ENCODE data around the gene HS6ST3. TPM values are rescaled to one million over a fixed set of nuclear protein-coding genes. Genes with fewer than 3 reads are reported as not detected.

The HS6ST3 gene
- total and polyA plus RNA-seq, 9 of the 15 experiments (the other 6 are each of a cell fraction or from before 2014, with no cell fraction given), result not detected

DNA sequence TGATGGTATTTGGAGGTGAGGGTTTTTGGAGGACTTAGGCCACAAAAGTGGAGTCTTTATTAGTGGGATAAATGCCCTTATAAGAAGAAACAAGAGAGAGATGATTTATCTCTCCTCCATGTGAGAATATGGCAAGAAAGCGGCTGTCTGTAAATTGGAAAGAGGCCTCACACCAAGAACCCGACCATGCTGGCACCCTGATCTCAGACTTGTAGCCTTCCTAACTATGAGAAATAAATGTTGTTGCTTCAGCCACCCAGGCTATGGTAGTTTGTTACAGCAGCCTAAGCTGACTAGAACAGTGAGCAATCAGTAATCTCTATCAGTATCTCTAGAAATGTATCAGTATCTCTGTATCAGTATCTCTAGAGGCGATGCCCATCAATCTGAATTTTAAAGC, 617.2 kb downstream of the HS6ST3 start:
- H3K4me2 ChIP-seq (ENCODE audit: insufficient read depth, low read length), result no peak overlapping the region
- no peaks in the 10 kb centered on the region for H3K36me3 ChIP-seq (ENCODE audit: control insufficient read depth, insufficient read depth, low read length)
- H3K79me2 ChIP-seq (ENCODE audit: control insufficient read depth, insufficient read depth, low read length), result no peaks in the 10 kb centered on the region
- no peaks in the 10 kb centered on the region for H3K4me1 ChIP-seq (replicated peaks in 1 of 2; ENCODE audit: control insufficient read depth in 2 of 2, insufficient read depth in 2 of 2, low read length in 2 of 2)
- no peak for ATAC-seq
- no peak for DNase-seq (ENCODE audit: extremely low read depth in 1 of 4, low spot score in 3 of 4)
- no peak overlapping the region for H3K27ac ChIP-seq (ENCODE audit: extremely low read depth, low read depth, low read length)
- POLR2A ChIA-PET, result no interaction called here
- TF ChIP-seq LCOR (CRISPR knock-in tag; IDR thresholded peaks at IDR 0.05) (no peak), ZNF584 (CRISPR knock-in tag; IDR thresholded peaks at IDR 0.05; ENCODE audit: low read depth) (no peak), PML (IDR thresholded peaks at IDR 0.05; ENCODE audit: low read length) (no peak), HMGN3 (IDR thresholded peaks at IDR 0.05; ENCODE audit: borderline replicate concordance, extremely low read depth, insufficient read length, low read depth, low read length) (no peak), CCAR2 (IDR thresholded peaks at IDR 0.05; ENCODE audit: low read depth, low read length) (no peak), CBX2 (IDR thresholded peaks at IDR 0.05; ENCODE audit: insufficient read depth, low read length, poor library complexity, severe bottlenecking) (no peak), GTF2A2 (tag; IDR thresholded peaks at IDR 0.05) (no peak), KLF16 (IDR thresholded peaks at IDR 0.05) (no peak), ZNF316 (IDR thresholded peaks at IDR 0.05) (no peak), MCM5 (IDR thresholded peaks at IDR 0.05; ENCODE audit: low read depth) (no peak), HNRNPH1 (optimal IDR thresholded peaks at IDR 0.05; ENCODE audit: low read depth, low read length) (no peak), SMARCC2 (IDR thresholded peaks at IDR 0.05; ENCODE audit: low read depth) (no peak), LEF1 (IDR thresholded peaks at IDR 0.05) (no peak)
- TF ChIP-seq, protein P1, sequence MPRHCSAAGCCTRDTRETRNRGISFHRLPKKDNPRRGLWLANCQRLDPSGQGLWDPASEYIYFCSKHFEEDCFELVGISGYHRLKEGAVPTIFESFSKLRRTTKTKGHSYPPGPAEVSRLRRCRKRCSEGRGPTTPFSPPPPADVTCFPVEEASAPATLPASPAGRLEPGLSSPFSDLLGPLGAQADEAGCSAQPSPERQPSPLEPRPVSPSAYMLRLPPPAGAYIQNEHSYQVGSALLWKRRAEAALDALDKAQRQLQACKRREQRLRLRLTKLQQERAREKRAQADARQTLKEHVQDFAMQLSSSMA (CRISPR knock-in tag; IDR thresholded peaks at IDR 0.05), result no peak
- TF ChIP-seq, protein P2, sequence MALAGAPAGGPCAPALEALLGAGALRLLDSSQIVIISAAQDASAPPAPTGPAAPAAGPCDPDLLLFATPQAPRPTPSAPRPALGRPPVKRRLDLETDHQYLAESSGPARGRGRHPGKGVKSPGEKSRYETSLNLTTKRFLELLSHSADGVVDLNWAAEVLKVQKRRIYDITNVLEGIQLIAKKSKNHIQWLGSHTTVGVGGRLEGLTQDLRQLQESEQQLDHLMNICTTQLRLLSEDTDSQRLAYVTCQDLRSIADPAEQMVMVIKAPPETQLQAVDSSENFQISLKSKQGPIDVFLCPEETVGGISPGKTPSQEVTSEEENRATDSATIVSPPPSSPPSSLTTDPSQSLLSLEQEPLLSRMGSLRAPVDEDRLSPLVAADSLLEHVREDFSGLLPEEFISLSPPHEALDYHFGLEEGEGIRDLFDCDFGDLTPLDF (CRISPR knock-in tag; IDR thresholded peaks at IDR 0.05), result no peak
- TF ChIP-seq, protein P3, sequence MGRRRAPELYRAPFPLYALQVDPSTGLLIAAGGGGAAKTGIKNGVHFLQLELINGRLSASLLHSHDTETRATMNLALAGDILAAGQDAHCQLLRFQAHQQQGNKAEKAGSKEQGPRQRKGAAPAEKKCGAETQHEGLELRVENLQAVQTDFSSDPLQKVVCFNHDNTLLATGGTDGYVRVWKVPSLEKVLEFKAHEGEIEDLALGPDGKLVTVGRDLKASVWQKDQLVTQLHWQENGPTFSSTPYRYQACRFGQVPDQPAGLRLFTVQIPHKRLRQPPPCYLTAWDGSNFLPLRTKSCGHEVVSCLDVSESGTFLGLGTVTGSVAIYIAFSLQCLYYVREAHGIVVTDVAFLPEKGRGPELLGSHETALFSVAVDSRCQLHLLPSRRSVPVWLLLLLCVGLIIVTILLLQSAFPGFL (CRISPR knock-in tag; IDR thresholded peaks at IDR 0.05), result no peak
- TF ChIP-seq, protein P4, sequence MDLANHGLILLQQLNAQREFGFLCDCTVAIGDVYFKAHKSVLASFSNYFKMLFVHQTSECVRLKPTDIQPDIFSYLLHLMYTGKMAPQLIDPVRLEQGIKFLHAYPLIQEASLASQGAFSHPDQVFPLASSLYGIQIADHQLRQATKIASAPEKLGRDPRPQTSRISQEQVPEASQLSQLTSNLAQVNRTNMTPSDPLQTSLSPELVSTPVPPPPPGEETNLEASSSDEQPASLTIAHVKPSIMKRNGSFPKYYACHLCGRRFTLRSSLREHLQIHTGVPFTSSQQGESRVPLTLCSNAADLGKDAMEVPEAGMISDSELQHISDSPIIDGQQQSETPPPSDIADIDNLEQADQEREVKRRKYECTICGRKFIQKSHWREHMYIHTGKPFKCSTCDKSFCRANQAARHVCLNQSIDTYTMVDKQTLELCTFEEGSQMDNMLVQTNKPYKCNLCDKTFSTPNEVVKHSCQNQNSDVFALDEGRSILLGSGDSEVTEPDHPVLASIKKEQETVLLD (IDR thresholded peaks at IDR 0.05), result no peak
- TF ChIP-seq, protein P5, sequence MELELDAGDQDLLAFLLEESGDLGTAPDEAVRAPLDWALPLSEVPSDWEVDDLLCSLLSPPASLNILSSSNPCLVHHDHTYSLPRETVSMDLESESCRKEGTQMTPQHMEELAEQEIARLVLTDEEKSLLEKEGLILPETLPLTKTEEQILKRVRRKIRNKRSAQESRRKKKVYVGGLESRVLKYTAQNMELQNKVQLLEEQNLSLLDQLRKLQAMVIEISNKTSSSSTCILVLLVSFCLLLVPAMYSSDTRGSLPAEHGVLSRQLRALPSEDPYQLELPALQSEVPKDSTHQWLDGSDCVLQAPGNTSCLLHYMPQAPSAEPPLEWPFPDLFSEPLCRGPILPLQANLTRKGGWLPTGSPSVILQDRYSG (tag; conservative IDR thresholded peaks at IDR 0.05; ENCODE audit: low read depth), result no peak
- no peak overlapping the region for H2AFZ ChIP-seq (ENCODE audit: low read depth, low read length)
- H4K20me1 ChIP-seq (replicated peaks; ENCODE audit: control insufficient read depth, insufficient read depth, low read length), result no peaks in the 10 kb centered on the region
- no peaks in the 10 kb centered on the region for H3K9me3 ChIP-seq (replicated peaks; ENCODE audit: control insufficient read depth, insufficient read depth, low read depth, low read length)
- in situ Hi-C loops (cut with MboI) (no loop called here), intact Hi-C loops (cut with micrococcal nuclease) (no loop called here)
- no peaks in the 10 kb centered on the region for H3K9me1 ChIP-seq (ENCODE audit: control insufficient read depth, insufficient read depth, low read length)
- 3% methylated on average over 3 of the region's 3 CpGs for WGBS (ENCODE audit: insufficient coverage, low coverage, missing lambda C conversion rate)
- H3K4me3 ChIP-seq, result no peak overlapping the region
- BruUV-seq (replicated peaks), result no TSS peak
- FAIRE-seq, result no peak
- no peak overlapping the region for H3K9ac ChIP-seq (ENCODE audit: insufficient read depth in 1 of 2, low read depth in 2 of 2, low read length in 2 of 2)
- CTCF ChIA-PET (ENCODE audit: low intra/inter-chr PET ratio), result no interaction called here
- H3K27me3 ChIP-seq (ENCODE audit: control insufficient read depth in 2 of 2, insufficient read depth in 2 of 2, low read length in 2 of 2), result no peaks in the 10 kb centered on the region
